SKM-1 treated with dmso at 0.1 percent for 144 hours (cell line): ENCODE measurements around the gene LENG8.

ENCODE experiments used
- DNase-seq: peaks from one replicate; lab custom pipeline; 2025; ENCODE audit not compliant: unreplicated experiment; lab: John Stamatoyannopoulos, UW

LENG8 gene

GRCh38 chr19:54448774-54449700 is at the start of gene LENG8:
Gene LENG8, plus strand, starts transcription at chr19:54449199. Its CDS starts 2,146 bp downstream, at chr19:54451345.
- DNase-seq, result peak; percentile 77

- DNase-seq, result no peak
Measured at GRCh38 chr19:54400913-54401312, 48.1 kb upstream of the LENG8 start.

- no peak for DNase-seq
Measured at GRCh38 chr19:54403054-54403453, 45.9 kb upstream of the LENG8 start.

DNA sequence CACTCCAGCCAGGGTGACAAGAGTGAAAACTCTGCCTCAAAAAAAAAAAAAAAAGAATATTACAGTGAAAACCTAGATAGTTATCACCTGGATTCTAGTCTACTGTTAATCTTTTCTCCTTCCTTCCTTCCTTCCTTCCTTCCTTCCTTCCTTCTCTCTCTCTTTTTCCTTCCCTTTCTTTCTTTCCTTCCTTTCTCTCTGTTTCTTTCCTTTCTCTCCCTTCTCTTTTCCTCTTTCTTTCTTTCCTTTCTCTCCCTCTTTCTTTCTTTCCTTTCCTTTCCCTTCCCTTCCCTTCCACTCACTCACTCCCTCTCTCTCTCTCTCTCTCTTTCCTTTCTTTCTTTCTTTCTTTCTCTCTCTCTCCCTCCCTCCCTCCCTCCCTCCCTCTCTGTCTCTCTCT is 43.4 kb upstream of the LENG8 start:
- DNase-seq, result no peak

DNA sequence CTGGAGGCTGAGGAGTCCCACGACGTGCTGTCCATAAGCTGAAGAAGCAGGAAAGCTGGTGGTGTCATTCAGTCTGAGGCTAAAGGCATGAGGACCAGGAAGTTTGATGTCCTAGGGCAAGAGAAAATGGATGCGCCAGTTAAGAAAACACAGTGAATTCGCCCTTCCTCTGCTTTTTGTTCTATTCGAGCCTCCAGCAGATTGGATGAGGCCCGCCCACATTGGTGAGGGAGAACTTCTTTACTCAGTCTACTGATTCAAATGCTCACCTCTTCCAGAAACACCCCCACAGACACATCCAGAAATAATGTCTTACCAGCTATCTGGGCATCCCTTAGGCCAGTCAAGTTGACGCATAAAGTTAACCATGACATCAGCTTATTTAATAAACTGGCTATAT is 41.2 kb upstream of the LENG8 start:
- no peak for DNase-seq

DNA sequence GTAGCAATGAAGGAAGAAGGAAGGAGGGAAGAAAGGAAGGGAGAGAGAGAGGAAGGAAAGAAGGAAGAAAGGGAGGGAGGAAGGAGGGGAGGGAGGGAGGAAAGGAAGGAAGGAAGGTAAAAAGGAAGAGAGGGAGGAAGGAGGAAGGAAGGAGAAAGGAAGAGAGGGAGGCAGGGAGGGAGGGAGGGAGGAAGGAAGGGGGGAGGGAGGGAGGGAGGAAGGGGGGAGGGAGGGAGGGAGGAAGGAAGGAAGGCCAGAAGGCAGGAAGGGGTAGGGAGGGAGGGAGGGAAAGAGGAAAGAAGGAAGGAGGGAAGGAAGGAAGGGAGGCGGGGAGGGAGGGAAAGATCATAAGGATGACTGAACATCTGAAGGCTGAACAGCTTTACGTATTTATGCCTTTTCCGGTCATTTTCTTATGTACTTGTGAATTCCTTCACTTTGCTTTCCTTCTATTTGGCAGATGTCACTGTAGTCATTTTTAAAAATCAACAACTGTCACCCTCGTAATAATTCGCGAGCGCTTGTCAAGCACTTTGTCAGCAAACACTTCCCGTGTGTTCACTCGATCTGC is 40.5 kb upstream of the LENG8 start:
- DNase-seq, result no peak

DNA sequence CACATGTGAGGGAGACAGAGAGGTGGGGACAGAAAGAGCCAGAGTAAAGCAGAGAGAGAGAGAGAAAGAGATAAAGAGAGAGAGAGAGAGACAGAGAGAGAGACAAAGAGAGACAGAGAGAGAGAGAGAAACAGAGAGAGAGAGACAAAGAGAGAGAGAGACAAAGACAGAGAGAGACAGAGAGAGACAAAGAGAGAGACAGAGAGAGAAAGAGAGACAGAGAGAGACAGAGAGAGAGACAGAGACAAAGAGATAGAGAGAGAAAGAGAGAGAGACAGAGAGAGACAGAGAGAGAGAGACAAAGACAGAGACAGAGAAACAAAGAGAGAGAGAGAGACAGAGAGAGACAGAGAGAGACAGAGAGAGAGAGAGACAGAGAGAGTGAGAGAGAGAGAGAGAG is 38.0 kb upstream of the LENG8 start:
- no peak for DNase-seq

DNA sequence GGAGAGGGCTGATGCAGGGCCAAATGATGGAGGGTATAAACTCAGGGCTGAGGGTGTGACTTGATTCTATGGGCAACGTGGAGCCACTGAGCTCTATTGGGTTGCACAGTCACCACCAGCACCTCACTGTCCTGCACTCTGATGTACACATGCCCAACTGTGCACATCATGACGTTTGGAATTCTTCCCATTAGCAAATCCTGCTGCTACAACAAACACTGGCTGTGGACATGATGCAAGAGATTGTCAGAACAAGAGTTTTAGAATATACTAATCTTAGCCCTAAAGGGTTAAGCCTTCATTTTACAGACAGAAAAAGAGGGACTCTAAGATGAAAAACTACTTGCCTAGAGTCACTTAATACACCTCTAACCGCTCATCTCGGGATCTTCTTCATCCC is 36.1 kb upstream of the LENG8 start:
- DNase-seq, result no peak

DNA sequence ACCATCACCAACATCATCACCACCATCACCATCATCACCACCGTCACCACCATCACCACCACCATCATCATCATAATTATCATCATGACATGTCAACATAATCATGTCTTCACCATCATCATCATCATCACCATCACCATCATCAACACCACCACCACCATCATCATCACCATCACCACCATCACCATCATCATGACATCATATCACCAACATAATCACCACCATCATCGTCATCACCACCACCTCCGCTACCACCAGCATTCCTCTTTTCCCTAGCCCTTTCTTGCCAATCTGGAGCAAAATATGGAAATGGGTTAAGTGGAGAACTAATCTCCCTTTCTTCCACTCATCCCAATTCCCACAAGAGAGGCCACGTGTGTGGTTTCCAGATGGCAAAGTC is 34.8 kb upstream of the LENG8 start:
- DNase-seq, result no peak

DNA sequence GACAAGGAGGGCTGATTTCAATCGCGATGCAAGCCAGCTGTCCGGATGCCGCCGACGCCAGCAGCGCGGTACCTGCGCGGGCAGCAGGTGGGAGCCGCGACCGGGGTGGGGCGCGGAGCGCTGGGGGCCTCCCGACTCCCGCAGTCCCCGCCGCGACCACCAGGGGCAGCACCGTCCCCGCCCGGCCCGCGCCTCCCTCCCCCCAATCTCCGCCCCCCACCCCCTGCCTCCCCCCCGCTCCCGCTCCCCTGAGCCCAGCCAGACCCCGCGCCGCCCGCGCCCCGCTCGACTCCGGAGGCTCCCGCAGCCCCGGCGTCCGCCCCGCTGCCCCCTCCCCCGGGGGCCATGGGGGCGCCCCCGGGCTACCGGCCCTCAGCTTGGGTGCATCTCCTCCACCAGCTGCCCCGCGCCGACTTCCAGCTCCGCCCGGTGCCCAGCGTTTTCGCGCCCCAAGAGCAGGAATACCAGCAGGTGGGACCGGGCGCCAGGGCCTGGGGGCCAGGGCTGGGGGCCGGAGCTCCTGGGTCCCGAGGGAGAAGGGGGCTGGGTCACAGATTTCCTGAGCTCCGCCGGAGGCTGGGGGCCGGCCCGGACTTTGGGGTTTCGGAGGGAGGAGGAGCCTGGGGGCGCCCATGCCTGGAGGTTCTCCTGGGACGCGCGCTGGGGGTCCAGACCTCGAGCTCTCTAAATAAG is 33.6 kb upstream of the LENG8 start, which contains the start of gene TTYH1:
TSS of gene TTYH1 (plus strand) at position 257 of the 693 bp plus-strand sequence. CDS start at position 346, 89 bp downstream.
- no peak for DNase-seq

GRCh38 chr19:54415901-54416673 is 32.9 kb upstream of the LENG8 start:
- DNase-seq, result no peak

GRCh38 chr19:54416695-54417491 is 32.1 kb upstream of the LENG8 start:
- DNase-seq, result no peak

DNA sequence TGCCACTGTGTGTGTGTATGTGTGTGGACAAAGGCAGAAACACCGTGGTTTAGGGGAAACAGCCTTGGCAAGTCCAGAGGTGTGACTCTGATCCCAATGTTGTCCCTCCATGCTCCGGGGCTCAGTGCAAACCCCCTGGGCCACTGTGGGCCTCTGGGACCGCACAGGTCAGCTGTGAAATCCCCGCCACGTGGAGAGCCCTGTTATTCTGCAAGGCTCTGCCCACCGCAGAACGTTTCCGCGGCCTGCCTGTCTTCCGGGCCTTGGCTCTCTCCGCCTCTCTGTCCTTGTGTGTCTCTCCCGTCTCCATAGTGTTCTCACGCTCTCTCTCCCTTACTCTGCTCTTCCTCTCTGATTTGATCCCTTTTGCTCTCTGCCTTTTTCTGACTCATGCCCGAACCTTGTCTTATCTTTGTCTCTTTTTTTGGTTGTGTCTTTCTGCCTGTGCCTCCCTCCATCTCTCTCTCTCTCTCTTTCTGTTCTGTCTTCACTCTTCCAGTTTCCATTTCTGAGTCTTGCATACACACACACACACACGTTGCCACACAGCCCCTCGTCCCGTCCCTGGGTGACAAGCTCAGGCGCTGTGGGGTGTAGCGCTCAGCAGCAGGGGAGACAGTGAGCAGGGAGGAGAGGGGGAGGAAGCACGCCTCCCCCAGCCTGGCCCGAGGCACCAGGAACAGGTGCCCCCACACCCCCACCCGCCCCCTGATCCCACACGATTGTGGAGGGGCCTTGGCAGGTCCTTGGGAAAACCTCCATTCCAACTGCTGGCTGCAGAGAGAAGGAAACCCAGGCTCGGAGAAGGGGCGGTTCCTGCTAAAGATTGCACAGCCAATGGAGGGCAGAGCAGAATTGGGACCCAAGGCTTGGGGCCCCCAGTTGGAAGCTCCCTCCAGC is 30.7 kb upstream of the LENG8 start:
- no peak for DNase-seq

- no peak for DNase-seq
Measured at GRCh38 chr19:54418930-54419800, 29.8 kb upstream of the LENG8 start.

DNA sequence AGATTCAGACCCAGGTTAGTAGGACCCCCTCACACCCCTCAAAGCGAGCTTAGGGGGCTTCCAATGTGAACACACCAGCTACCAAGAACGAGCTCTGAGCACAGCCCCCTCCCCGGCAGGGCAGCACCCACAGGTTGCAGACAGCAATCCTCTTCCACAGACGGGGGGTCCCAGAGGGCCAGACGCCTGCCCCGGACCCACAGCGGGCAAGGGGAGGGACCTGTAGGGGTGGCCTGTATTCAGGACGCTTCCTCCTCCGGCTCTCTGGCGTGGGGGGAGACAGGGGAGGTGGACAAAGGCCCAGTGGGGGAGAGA is 29.0 kb upstream of the LENG8 start:
- DNase-seq, result no peak

GRCh38 chr19:54420383-54421168 is 28.4 kb upstream of the LENG8 start:
- DNase-seq, result no peak

DNA sequence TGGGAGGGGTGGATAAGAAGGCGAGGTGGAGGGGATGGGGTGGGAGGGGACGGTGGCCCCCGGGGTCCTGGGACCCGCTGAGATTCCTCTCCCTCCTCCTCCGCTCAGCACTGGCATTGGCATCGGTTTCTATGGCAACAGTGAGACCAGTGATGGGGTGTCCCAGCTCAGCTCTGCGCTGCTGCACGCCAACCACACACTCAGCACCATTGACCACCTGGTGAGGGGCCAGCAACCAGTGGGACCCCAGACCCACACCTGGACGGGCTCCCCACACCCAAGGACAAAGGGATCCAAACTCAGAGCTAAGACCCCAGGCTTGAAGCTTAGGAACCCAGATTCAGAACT is 27.9 kb upstream of the LENG8 start:
- DNase-seq, result no peak

DNA sequence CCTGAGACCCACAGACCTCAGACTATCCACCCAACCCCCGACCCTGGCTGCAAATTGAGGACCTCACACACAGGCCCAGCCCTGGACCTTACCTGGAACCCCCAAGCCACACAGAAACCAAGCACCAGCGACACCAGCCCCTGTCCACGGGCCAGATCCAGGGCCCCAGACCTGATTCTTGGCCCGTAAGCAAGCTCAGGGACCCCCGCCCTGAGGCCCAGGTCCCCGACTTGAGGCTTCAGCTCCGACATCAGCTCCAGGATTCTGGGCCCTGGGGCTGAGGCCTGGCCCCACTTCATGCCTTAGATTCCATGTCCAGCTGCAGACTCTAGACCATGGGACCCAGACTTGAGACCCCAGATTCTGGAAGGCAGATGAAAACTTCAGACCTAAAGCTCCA is 27.5 kb upstream of the LENG8 start:
- no peak for DNase-seq
